ENCODE data around the gene GTF3C1.
A peak's percentile ranks its signal among the peaks of the same experiment; 100 is the strongest.

GTF3C1 gene

DNA sequence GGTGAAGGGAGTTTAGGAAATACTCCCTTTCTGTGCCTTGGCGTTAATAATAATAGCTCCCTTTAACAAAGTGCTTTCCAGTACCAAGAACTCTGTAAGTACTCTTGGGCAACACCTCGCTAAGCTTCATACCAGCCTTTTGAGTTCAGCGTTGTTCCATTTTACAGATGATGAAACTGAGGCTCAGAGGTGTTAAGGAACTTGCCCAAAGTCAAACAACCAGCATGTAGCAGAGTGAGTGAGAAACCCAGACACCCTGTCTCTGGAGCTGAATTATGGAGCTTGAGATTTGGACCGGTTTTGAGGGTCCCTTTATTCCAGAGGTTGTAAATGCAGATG is 838 bp upstream of the GTF3C1 start:
- H3K4me3 ChIP-seq (ENCODE audit: low read length), result peak overlapping the region; percentile 96
- peak; percentile 23 for DNase-seq (ENCODE audit: low read depth)
- TF ChIP-seq, protein P1, sequence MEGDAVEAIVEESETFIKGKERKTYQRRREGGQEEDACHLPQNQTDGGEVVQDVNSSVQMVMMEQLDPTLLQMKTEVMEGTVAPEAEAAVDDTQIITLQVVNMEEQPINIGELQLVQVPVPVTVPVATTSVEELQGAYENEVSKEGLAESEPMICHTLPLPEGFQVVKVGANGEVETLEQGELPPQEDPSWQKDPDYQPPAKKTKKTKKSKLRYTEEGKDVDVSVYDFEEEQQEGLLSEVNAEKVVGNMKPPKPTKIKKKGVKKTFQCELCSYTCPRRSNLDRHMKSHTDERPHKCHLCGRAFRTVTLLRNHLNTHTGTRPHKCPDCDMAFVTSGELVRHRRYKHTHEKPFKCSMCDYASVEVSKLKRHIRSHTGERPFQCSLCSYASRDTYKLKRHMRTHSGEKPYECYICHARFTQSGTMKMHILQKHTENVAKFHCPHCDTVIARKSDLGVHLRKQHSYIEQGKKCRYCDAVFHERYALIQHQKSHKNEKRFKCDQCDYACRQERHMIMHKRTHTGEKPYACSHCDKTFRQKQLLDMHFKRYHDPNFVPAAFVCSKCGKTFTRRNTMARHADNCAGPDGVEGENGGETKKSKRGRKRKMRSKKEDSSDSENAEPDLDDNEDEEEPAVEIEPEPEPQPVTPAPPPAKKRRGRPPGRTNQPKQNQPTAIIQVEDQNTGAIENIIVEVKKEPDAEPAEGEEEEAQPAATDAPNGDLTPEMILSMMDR (IDR thresholded peaks at IDR 0.05; ENCODE audit: insufficient read depth, low read depth, low read length, missing control alignments), result no peak

DNA sequence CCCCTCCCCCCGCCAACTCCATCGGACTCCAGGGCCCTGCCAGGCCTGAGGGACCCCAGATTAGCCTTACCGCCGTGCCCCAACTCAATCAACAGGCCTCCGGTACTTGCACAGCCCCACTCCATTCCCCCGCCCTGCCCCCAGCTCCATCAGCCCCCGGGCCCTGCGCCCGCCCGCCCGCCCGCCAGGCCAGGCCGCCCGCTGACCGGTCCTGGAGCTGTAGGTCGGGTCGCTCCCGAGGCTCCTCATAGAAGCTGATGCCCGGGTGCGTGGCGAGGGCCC is 308 bp downstream of the GTF3C1 start:
- TF ChIP-seq, protein P1 (IDR thresholded peaks at IDR 0.05; ENCODE audit: insufficient read depth, low read depth, low read length, missing control alignments), result no peak
- DNase-seq (ENCODE audit: low read depth), result peak; percentile 10
- H3K4me3 ChIP-seq (ENCODE audit: low read length), result peak overlapping the region; percentile 96

DNA sequence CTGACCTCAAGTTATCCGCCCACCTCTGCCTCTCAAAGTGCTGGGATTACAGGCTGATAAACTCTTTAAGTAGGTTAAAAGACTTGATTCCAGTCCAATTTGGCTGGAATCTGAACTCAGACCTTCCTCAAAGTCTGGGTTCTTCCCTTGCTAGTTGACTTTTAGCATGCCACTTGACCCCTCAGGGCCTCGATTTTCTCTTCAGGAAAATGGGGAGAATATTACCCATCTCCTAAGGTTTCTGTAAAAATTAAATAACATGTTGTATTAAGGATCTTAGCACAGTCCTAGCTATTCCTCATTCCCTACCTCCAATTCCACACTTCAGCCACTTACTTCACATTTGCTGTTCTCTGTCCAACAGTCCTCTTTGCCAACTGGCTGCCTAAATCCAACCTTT is 1.9 kb downstream of the GTF3C1 start:
- no peak for DNase-seq (ENCODE audit: low read depth)
- H3K4me3 ChIP-seq (ENCODE audit: low read length), result no peak overlapping the region
- TF ChIP-seq, protein P1 (IDR thresholded peaks at IDR 0.05; ENCODE audit: insufficient read depth, low read depth, low read length, missing control alignments), result no peak

DNA sequence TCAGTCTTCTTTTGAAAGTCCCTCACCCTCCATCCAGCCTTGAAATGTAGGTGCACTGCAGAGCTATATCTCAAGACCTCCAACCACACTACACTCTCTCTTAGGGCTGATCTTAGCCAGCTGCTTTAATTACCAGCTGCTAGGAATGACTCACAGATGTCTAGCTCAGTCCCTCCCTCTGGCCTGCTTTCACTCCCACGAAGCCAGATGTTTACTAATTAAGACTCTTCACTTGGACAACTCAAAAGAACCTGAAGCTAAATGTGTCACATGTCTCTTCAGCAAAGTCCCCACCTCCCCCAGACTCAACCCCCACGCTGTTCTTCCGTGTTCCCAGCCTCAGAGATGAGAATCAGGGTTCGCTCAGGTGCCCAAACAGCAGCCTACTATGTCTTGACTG is 2.6 kb downstream of the GTF3C1 start:
- H3K4me3 ChIP-seq (ENCODE audit: low read length), result no peak overlapping the region
- TF ChIP-seq, protein P1 (IDR thresholded peaks at IDR 0.05; ENCODE audit: insufficient read depth, low read depth, low read length, missing control alignments), result no peak
- DNase-seq (ENCODE audit: low read depth), result peak; percentile 81

DNA sequence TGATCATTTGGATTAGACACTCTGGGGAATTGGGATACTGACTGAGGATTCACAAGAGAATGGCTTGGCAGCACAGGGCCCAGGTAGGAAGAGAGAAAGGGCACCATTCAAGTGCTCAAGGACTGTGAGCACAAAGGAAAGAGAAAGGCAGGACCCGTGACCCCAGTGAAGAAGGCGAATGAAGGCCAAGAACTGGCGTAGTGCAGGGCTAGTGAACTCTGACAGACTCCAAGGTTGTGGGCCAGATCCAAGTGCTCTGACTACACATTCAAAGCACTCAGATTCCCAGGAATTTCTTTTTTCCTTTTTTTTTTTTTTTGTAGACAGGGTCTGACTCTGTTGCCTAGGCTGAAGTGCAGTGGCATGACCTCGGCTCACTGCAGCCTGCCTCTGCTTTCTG is 5.0 kb downstream of the GTF3C1 start:
- TF ChIP-seq, protein P1 (IDR thresholded peaks at IDR 0.05; ENCODE audit: insufficient read depth, low read depth, low read length, missing control alignments), result no peak

DNA sequence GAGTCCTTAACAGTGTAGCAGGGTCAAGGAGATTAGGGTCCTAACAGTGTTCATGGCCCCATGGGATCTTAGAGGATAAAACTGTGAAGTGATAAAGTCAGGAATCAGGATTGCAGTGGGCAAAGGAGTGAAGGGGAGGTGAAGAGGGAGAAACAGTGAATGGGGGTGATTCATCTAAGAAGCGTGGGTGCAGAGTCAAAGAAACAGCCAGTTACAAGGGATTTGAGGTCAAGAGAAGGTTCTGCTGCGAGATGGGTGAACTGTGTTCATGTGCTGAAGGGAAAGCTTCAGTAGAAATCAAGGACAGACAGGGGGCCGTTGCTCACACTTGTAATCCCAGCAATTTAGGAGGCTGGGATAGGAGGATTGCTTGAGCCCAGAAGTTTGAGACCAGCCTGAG is 5.9 kb downstream of the GTF3C1 start:
- no peak for DNase-seq (ENCODE audit: low read depth)
- no peak overlapping the region for H3K4me3 ChIP-seq (ENCODE audit: low read length)
- TF ChIP-seq, protein P1 (IDR thresholded peaks at IDR 0.05; ENCODE audit: insufficient read depth, low read depth, low read length, missing control alignments), result no peak

More for the DNA sequence above, 5.0 kb downstream of the GTF3C1 start:
- no peak overlapping the region for H3K4me3 ChIP-seq (ENCODE audit: low read length)
- no peak for DNase-seq (ENCODE audit: low read depth)

DNA sequence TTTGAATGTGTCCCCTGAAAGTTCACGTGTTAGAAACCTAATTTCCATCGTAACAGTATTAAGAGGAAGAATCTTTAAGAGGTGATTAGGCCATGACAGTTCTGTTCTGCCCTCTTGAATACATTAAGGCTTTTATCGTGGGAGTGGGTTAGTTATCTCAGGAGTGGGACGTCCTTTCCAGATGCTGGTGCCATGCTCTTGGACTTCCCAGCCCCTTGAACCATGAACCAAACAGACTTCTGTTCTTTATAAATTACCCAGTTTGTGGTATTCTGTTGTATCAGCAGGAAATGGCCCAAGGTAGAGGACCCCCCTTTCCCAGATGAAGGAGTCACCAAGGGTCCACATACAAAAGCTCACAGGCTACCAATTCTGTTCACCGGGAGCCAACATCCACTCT is 10.1 kb downstream of the GTF3C1 start:
- no peak for DNase-seq (ENCODE audit: low read depth)
- H3K4me3 ChIP-seq (ENCODE audit: low read length), result no peak overlapping the region
- TF ChIP-seq, protein P1 (IDR thresholded peaks at IDR 0.05; ENCODE audit: insufficient read depth, low read depth, low read length, missing control alignments), result no peak

Data from epithelial cell of esophagus (primary cell).